HCT116 (cell line): ENCODE results near the gene DCP1A. TPM values are rescaled to one million over a fixed set of nuclear protein-coding genes. Genes with fewer than 3 reads are reported as not detected.
"Not testable (repeated sequence)": the region's sequence is repeated elsewhere in the genome, so short reads cannot be mapped to it uniquely, and the experiment has no call there.

Experiments used
- ATAC-seq: fragments of 200-7000 bp; cut with Tn5 transposase; 2 replicates; pipeline ENCODE4 v1.9.1; 2020; ENCODE audit warnings: mild to moderate bottlenecking, moderate library complexity
- BruUV-seq: library from RNA; stranded (reverse); fragments of 400-500 nt; replicated peaks from 2 replicates; lab custom pipeline; 2021; lab: Mats Ljungman, UMichigan
- CTCF ChIA-PET: fragments of 300-600 bp; sonication (Branson Sonifier 250); formaldehyde crosslinking; loops from one replicate; lab custom pipeline; 2021; ENCODE audit warnings: antibody characterized with exemption; lab: Charles Lee
- POLR2A ChIA-PET: fragments of 300-600, 350-600 bp; sonication (Branson Sonifier 250); formaldehyde crosslinking; loops from one replicate; lab custom pipeline; 2021; ENCODE audit warnings: antibody characterized with exemption; lab: Charles Lee
- RAD21 ChIA-PET, 2 experiments: fragments of 300-600 bp; sonication (Branson Sonifier 250); formaldehyde crosslinking; loops; one replicate each; lab custom pipeline; 2023; ENCODE audit warnings: low total read pairs in 2 of 2; ENCODE audit not compliant: uncharacterized antibody in 2 of 2, unreplicated experiment in 2 of 2, low non-redundant PET in 1 of 2; lab: Charles Lee
- DNase-seq: peaks from one replicate; pipeline ENCODE4 v3.0.0-alpha.2; 2010; ENCODE audit warnings: low read depth, low spot score
- H2AFZ ChIP-seq: fragments of 200-600 bp; shearing (Covaris generic), sonication (generic); 2 replicates; pipeline ENCODE4 v1.6.1; 2017; ENCODE audit warnings: low read depth, mixed run types, mixed read lengths, antibody characterized with exemption, low read length; ENCODE audit not compliant: poor library complexity, severe bottlenecking
- H3K27ac ChIP-seq: 2 replicates; pipeline ENCODE4 v1.5.1; 2012; ENCODE audit warnings: low read depth, low read length
- H3K27me3 ChIP-seq: fragments of 200-600 bp; sonication (generic); 2 replicates; pipeline ENCODE4 v1.6.1; 2016; ENCODE audit warnings: mixed run types, low read length, mixed read lengths; ENCODE audit not compliant: insufficient read depth
- H3K36me3 ChIP-seq, 2 experiments: fragments of 200-500 bp in 1 of 2; fragments of 200-600 bp in 1 of 2; sonication (Bioruptor generic) in 1 of 2; sonication (generic) in 1 of 2; 2 replicates each; pipeline versions ENCODE4 v1.5.1 to v1.6.1; 2014 to 2016; ENCODE audit warnings: low read length in 2 of 2, inconsistent platforms in 1 of 2, mixed read lengths in 1 of 2, mixed run types in 1 of 2; ENCODE audit not compliant: insufficient read depth in 2 of 2, control insufficient read depth in 1 of 2
- H3K4me1 ChIP-seq, 2 experiments: fragments of 200-600 bp in 1 of 2; sonication (generic) in 1 of 2; 2 replicates each; pipeline versions ENCODE4 v1.5.1 to v1.6.1; 2012 to 2017; ENCODE audit warnings: low read length in 2 of 2, inconsistent platforms in 1 of 2, mild to moderate bottlenecking in 1 of 2, mixed read lengths in 1 of 2, mixed run types in 1 of 2, moderate library complexity in 1 of 2; ENCODE audit not compliant: insufficient read depth in 2 of 2, control insufficient read depth in 1 of 2
- H3K4me2 ChIP-seq: fragments of 200-600 bp; sonication (generic); 2 replicates; pipeline ENCODE4 v1.6.1; 2017; ENCODE audit warnings: mixed run types, low read length, mixed read lengths
- H3K4me3 ChIP-seq, 2 experiments: fragments of 200-600 bp in 1 of 2; sonication (generic) in 1 of 2; replicated peaks in 1 of 2; 2 replicates each; pipeline ENCODE4 v1.5.1; 2011 to 2016; ENCODE audit warnings: low read length in 2 of 2, control low read depth in 1 of 2, low read depth in 1 of 2, mild to moderate bottlenecking in 1 of 2, mixed read lengths in 1 of 2, mixed run types in 1 of 2
- H3K79me2 ChIP-seq: fragments of 200-600 bp; sonication (generic); 2 replicates; pipeline ENCODE4 v1.6.1; 2017; ENCODE audit warnings: mild to moderate bottlenecking, mixed run types, low read length, moderate library complexity, mixed read lengths; ENCODE audit not compliant: insufficient read depth
- H3K9ac ChIP-seq: fragments of 200-600 bp; sonication (generic); 2 replicates; pipeline ENCODE4 v1.6.1; 2016; ENCODE audit warnings: low read length, mixed read lengths
- H3K9me2 ChIP-seq: fragments of 200-600 bp; sonication (generic), shearing (Covaris generic); 2 replicates; pipeline ENCODE4 v1.6.1; 2017; ENCODE audit warnings: mixed run types, mild to moderate bottlenecking, moderate library complexity; ENCODE audit not compliant: insufficient read depth
- H3K9me3 ChIP-seq, 2 experiments: fragments of 200-500 bp in 1 of 2; fragments of 200-600 bp in 1 of 2; sonication (Bioruptor generic) in 1 of 2; sonication (generic) in 1 of 2; 2 replicates each; pipeline ENCODE4 v1.6.1; 2014 to 2017; ENCODE audit warnings: low read length in 2 of 2, mixed read lengths in 2 of 2, inconsistent platforms in 1 of 2, low read depth in 1 of 2, mild to moderate bottlenecking in 1 of 2, mixed run types in 1 of 2, moderate library complexity in 1 of 2; ENCODE audit not compliant: control insufficient read depth in 1 of 2, insufficient read depth in 1 of 2
- H4K20me1 ChIP-seq: fragments of 200-600 bp; sonication (generic), shearing (Covaris generic); 2 replicates; pipeline ENCODE4 v1.6.1; 2017; ENCODE audit warnings: mixed run types, mild to moderate bottlenecking, moderate library complexity; ENCODE audit not compliant: insufficient read depth
- CTCF ChIP-seq, 3 experiments: fragments of 200-600 bp in 1 of 3; sonication (generic) in 1 of 3; IDR thresholded peaks in 2 of 3; conservative IDR thresholded peaks in 1 of 3; 2 replicates each; pipeline ENCODE4 v1.5.1; 2012 to 2017; ENCODE audit warnings: low read depth in 2 of 3, low read length in 2 of 3, antibody characterized with exemption in 1 of 3, borderline replicate concordance in 1 of 3, control low read depth in 1 of 3, mild to moderate bottlenecking in 1 of 3, mixed read lengths in 1 of 3, mixed run types in 1 of 3, moderate library complexity in 1 of 3; ENCODE audit not compliant: insufficient read depth in 1 of 3
- ELF1 ChIP-seq: IDR thresholded peaks from 2 replicates; pipeline ENCODE4 v1.6.1; 2012; ENCODE audit warnings: low read depth, borderline replicate concordance
- EZH2phosphoT487 ChIP-seq: fragments of 200-600 bp; IDR thresholded peaks from 2 replicates; pipeline ENCODE4 v1.6.1; 2018; ENCODE audit warnings: antibody characterized with exemption, borderline replicate concordance
- FOSL1 ChIP-seq: IDR thresholded peaks from 2 replicates; pipeline ENCODE4 v1.6.1; 2012; ENCODE audit warnings: low read depth
- POLR2AphosphoS5 ChIP-seq: IDR thresholded peaks from 2 replicates; pipeline ENCODE4 v1.6.1; 2011; ENCODE audit warnings: mild to moderate bottlenecking, low read depth, low read length, moderate library complexity
- RAD21 ChIP-seq: IDR thresholded peaks from 2 replicates; pipeline ENCODE4 v1.6.1; 2012; ENCODE audit warnings: low read depth, mild to moderate bottlenecking
- SRF ChIP-seq: IDR thresholded peaks from 2 replicates; pipeline ENCODE4 v1.6.1; 2012; ENCODE audit warnings: low read depth
- YY1 ChIP-seq: IDR thresholded peaks from 2 replicates; pipeline ENCODE4 v1.6.1; 2011; ENCODE audit warnings: low read length, low read depth, moderate library complexity, mild to moderate bottlenecking; ENCODE audit not compliant: insufficient replicate concordance; ENCODE audit errors: extremely low read depth
- ZNF274 ChIP-seq: fragments of 200-500 bp; sonication (Bioruptor generic); IDR thresholded peaks from 2 replicates; pipeline ENCODE4 v1.6.1; 2014; ENCODE audit warnings: mild to moderate bottlenecking, low read depth, low read length, inconsistent platforms
- intact Hi-C: fragments of 100-400 bp; cut with micrococcal nuclease; formaldehyde crosslinking; loops from 2 replicates; pipeline ENCODE4 v1.10.0; 2022
- total RNA-seq: library from RNA; stranded (reverse); gene quantifications from one replicate; pipeline ENCODE4 v1.2.1, GENCODE V29; 2021; ENCODE audit not compliant: unreplicated experiment
- TF ChIP-seq, protein P1 (sequence below): IDR thresholded peaks from 2 replicates; pipeline ENCODE4 v1.6.1; 2012; ENCODE audit warnings: low read depth

DCP1A gene
- total RNA-seq, 1 experiment from 2014 or later: 33.2 TPM

DNA sequence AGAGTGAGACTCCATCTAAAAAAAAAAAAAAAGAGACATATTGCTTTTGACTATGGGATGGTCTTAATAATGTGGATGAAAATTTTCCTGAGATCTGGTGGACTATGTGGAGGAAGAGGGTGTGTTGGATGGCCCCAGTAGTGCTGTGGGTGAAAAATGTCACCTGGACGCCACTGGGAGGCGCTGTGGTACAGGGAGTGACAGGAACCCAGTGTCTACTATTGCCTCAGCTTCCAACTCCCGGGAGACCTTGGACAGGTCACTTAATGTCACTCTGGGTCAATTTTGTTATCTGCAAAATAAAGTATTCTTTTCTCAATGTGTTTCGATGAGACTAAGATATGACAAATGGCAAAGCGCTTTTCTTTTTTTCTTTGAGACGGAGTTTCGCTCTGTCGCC, 27.7 kb upstream of the DCP1A start:
- peaks cover 9% of the 10 kb centered on the region for H3K27me3 ChIP-seq
- CTCF ChIA-PET: interaction anchor here (1.0 to 2.5 kb wide), 3 partner anchors 9 to 336 kb away, joined by 4 to 16 read pairs (median 6); no protein-coding TSS in a partner anchor
- H2AFZ ChIP-seq: no peak overlapping the region
- H3K27ac ChIP-seq: no peak overlapping the region
- H3K9ac ChIP-seq: no peak overlapping the region
- BruUV-seq: no TSS peak
- POLR2A ChIA-PET: no interaction called here
- H3K9me2 ChIP-seq: no peaks in the 10 kb centered on the region
- H4K20me1 ChIP-seq: no peaks in the 10 kb centered on the region
- RAD21 ChIA-PET: interaction anchor here in 1 of 2 experiments (0.7 kb wide), 1 partner anchor 130 kb away, joined by 3 read pairs; no protein-coding TSS in a partner anchor
- ATAC-seq (peak; percentile 100), DNase-seq (peak; percentile 65)
- H3K4me1 ChIP-seq: no peaks in the 10 kb centered on the region
- intact Hi-C loops: loop anchor here (2.0 kb wide), 1 partner anchor 336 kb away; no protein-coding TSS in a partner anchor
- H3K36me3 ChIP-seq: no peaks in the 10 kb centered on the region
- no peaks in the 10 kb centered on the region for H3K79me2 ChIP-seq
- H3K9me3 ChIP-seq: no peaks in the 10 kb centered on the region
- H3K4me2 ChIP-seq: no peak overlapping the region
- TF ChIP-seq EZH2phosphoT487 (no peak), ELF1 (no peak), ZNF274 (no peak), RAD21 (peak; percentile 93), POLR2AphosphoS5 (no peak), SRF (no peak), YY1 (no peak), CTCF (IDR thresholded peaks at IDR 0.05 in 2 of 3, conservative IDR thresholded peaks at IDR 0.05 in 1 of 3; ENCODE audit: borderline replicate concordance in 1 of 3, insufficient read depth in 1 of 3, low read depth in 2 of 3, low read length in 2 of 3) (peak; percentile 75 to 91 (median 83)), FOSL1 (no peak)
- TF ChIP-seq, protein P1, sequence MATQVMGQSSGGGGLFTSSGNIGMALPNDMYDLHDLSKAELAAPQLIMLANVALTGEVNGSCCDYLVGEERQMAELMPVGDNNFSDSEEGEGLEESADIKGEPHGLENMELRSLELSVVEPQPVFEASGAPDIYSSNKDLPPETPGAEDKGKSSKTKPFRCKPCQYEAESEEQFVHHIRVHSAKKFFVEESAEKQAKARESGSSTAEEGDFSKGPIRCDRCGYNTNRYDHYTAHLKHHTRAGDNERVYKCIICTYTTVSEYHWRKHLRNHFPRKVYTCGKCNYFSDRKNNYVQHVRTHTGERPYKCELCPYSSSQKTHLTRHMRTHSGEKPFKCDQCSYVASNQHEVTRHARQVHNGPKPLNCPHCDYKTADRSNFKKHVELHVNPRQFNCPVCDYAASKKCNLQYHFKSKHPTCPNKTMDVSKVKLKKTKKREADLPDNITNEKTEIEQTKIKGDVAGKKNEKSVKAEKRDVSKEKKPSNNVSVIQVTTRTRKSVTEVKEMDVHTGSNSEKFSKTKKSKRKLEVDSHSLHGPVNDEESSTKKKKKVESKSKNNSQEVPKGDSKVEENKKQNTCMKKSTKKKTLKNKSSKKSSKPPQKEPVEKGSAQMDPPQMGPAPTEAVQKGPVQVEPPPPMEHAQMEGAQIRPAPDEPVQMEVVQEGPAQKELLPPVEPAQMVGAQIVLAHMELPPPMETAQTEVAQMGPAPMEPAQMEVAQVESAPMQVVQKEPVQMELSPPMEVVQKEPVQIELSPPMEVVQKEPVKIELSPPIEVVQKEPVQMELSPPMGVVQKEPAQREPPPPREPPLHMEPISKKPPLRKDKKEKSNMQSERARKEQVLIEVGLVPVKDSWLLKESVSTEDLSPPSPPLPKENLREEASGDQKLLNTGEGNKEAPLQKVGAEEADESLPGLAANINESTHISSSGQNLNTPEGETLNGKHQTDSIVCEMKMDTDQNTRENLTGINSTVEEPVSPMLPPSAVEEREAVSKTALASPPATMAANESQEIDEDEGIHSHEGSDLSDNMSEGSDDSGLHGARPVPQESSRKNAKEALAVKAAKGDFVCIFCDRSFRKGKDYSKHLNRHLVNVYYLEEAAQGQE: no peak
- H3K4me3 ChIP-seq: no peak overlapping the region

- DNase-seq, H3K27me3 ChIP-seq, H3K4me2 ChIP-seq, H3K9ac ChIP-seq, H3K4me3 ChIP-seq, H4K20me1 ChIP-seq, H3K36me3 ChIP-seq, H3K4me1 ChIP-seq, BruUV-seq, H3K27ac ChIP-seq, RAD21 ChIA-PET, CTCF ChIA-PET, ATAC-seq, H3K9me3 ChIP-seq, H3K9me2 ChIP-seq, H2AFZ ChIP-seq, H3K79me2 ChIP-seq, intact Hi-C loops, POLR2A ChIA-PET: not testable (repeated sequence)
These were observed 23.4 kb upstream of the DCP1A start for GRCh38 chr3:53370719-53371118.
